ENCODE measurements around the gene ANKRD55. TPM values are rescaled to one million over a fixed set of nuclear protein-coding genes. Genes with fewer than 3 reads are reported as not detected.

ANKRD55 gene
- total RNA-seq, 1 donor from 2014 or later, result not detected

- no peaks in the 10 kb centered on the region for H3K27me3 ChIP-seq (ENCODE audit: control insufficient read depth in 3 of 3, insufficient read depth in 3 of 3, low read length in 3 of 3)
- no peak overlapping the region for H3K9ac ChIP-seq (ENCODE audit: low read depth in 1 of 3, low read length in 3 of 3)
- H3K4me3 ChIP-seq (ENCODE audit: low read length in 3 of 3), result no peak overlapping the region
- no peaks in the 10 kb centered on the region for H3K36me3 ChIP-seq (ENCODE audit: control insufficient read depth in 3 of 3, insufficient read depth in 3 of 3, low read length in 3 of 3)
- H3K4me1 ChIP-seq (ENCODE audit: control insufficient read depth in 3 of 3, insufficient read depth in 3 of 3, low read length in 3 of 3), result no peaks in the 10 kb centered on the region
- no peaks in the 10 kb centered on the region for H3K9me3 ChIP-seq (ENCODE audit: control insufficient read depth in 3 of 3, low read length in 3 of 3)
- H3K27ac ChIP-seq (ENCODE audit: low read depth, low read length), result no peak overlapping the region
These were observed 38.1 kb downstream of the ANKRD55 start for GRCh38 chr5:56195016-56195415.

- Histone ChIP-seq H3K9ac (ENCODE audit: low read depth in 1 of 3, low read length in 3 of 3) (no peak overlapping the region), H3K4me1 (ENCODE audit: control insufficient read depth in 3 of 3, insufficient read depth in 3 of 3, low read length in 3 of 3) (no peaks in the 10 kb centered on the region), H3K36me3 (ENCODE audit: control insufficient read depth in 3 of 3, insufficient read depth in 3 of 3, low read length in 3 of 3) (no peaks in the 10 kb centered on the region), H3K27ac (ENCODE audit: low read depth, low read length) (no peak overlapping the region), H3K4me3 (ENCODE audit: low read length in 3 of 3) (no peak overlapping the region), H3K27me3 (ENCODE audit: control insufficient read depth in 3 of 3, insufficient read depth in 3 of 3, low read length in 3 of 3) (no peaks in the 10 kb centered on the region), H3K9me3 (ENCODE audit: control insufficient read depth in 3 of 3, low read length in 3 of 3) (no peaks in the 10 kb centered on the region)
These were observed 40.9 kb downstream of the ANKRD55 start for GRCh38 chr5:56192246-56192645.

- Histone ChIP-seq H3K4me1 (ENCODE audit: control insufficient read depth in 3 of 3, insufficient read depth in 3 of 3, low read length in 3 of 3) (no peaks in the 10 kb centered on the region), H3K9me3 (ENCODE audit: control insufficient read depth in 3 of 3, low read length in 3 of 3) (no peaks in the 10 kb centered on the region), H3K36me3 (ENCODE audit: control insufficient read depth in 3 of 3, insufficient read depth in 3 of 3, low read length in 3 of 3) (no peaks in the 10 kb centered on the region), H3K4me3 (ENCODE audit: low read length in 3 of 3) (no peak overlapping the region), H3K9ac (ENCODE audit: low read depth in 1 of 3, low read length in 3 of 3) (no peak overlapping the region), H3K27ac (ENCODE audit: low read depth, low read length) (no peak overlapping the region), H3K27me3 (ENCODE audit: control insufficient read depth in 3 of 3, insufficient read depth in 3 of 3, low read length in 3 of 3) (no peaks in the 10 kb centered on the region)
These were observed 41.5 kb downstream of the ANKRD55 start for GRCh38 chr5:56191656-56192055.

GRCh38 chr5:56190497-56190896, 42.6 kb downstream of the ANKRD55 start:
- Histone ChIP-seq H3K4me3 (ENCODE audit: low read length in 3 of 3) (no peak overlapping the region), H3K9me3 (ENCODE audit: control insufficient read depth in 3 of 3, low read length in 3 of 3) (no peaks in the 10 kb centered on the region), H3K4me1 (ENCODE audit: control insufficient read depth in 3 of 3, insufficient read depth in 3 of 3, low read length in 3 of 3) (no peaks in the 10 kb centered on the region), H3K27ac (ENCODE audit: low read depth, low read length) (no peak overlapping the region), H3K36me3 (ENCODE audit: control insufficient read depth in 3 of 3, insufficient read depth in 3 of 3, low read length in 3 of 3) (no peaks in the 10 kb centered on the region), H3K9ac (ENCODE audit: low read depth in 1 of 3, low read length in 3 of 3) (no peak overlapping the region), H3K27me3 (ENCODE audit: control insufficient read depth in 3 of 3, insufficient read depth in 3 of 3, low read length in 3 of 3) (no peaks in the 10 kb centered on the region)

- Histone ChIP-seq H3K4me3 (ENCODE audit: low read length in 3 of 3) (no peak overlapping the region), H3K27ac (ENCODE audit: low read depth, low read length) (no peak overlapping the region), H3K9me3 (ENCODE audit: control insufficient read depth in 3 of 3, low read length in 3 of 3) (no peaks in the 10 kb centered on the region), H3K27me3 (ENCODE audit: control insufficient read depth in 3 of 3, insufficient read depth in 3 of 3, low read length in 3 of 3) (no peaks in the 10 kb centered on the region), H3K36me3 (ENCODE audit: control insufficient read depth in 3 of 3, insufficient read depth in 3 of 3, low read length in 3 of 3) (no peaks in the 10 kb centered on the region), H3K4me1 (ENCODE audit: control insufficient read depth in 3 of 3, insufficient read depth in 3 of 3, low read length in 3 of 3) (no peaks in the 10 kb centered on the region), H3K9ac (ENCODE audit: low read depth in 1 of 3, low read length in 3 of 3) (no peak overlapping the region)
These were observed 47.3 kb downstream of the ANKRD55 start for GRCh38 chr5:56185768-56186311.

- H3K4me1 ChIP-seq (ENCODE audit: control insufficient read depth in 3 of 3, insufficient read depth in 3 of 3, low read length in 3 of 3), result no peaks in the 10 kb centered on the region
- no peaks in the 10 kb centered on the region for H3K36me3 ChIP-seq (ENCODE audit: control insufficient read depth in 3 of 3, insufficient read depth in 3 of 3, low read length in 3 of 3)
- H3K4me3 ChIP-seq (ENCODE audit: low read length in 3 of 3), result no peak overlapping the region
- H3K27me3 ChIP-seq (ENCODE audit: control insufficient read depth in 3 of 3, insufficient read depth in 3 of 3, low read length in 3 of 3), result no peaks in the 10 kb centered on the region
- H3K9ac ChIP-seq (ENCODE audit: low read depth in 1 of 3, low read length in 3 of 3), result no peak overlapping the region
- H3K9me3 ChIP-seq (ENCODE audit: control insufficient read depth in 3 of 3, low read length in 3 of 3), result no peaks in the 10 kb centered on the region
- no peak overlapping the region for H3K27ac ChIP-seq (ENCODE audit: low read depth, low read length)
These were observed 49.6 kb downstream of the ANKRD55 start for GRCh38 chr5:56183506-56183905.

GRCh38 chr5:56179442-56179841, 53.7 kb downstream of the ANKRD55 start:
- Histone ChIP-seq H3K36me3 (ENCODE audit: control insufficient read depth in 3 of 3, insufficient read depth in 3 of 3, low read length in 3 of 3) (no peaks in the 10 kb centered on the region), H3K27ac (ENCODE audit: low read depth, low read length) (no peak overlapping the region), H3K27me3 (ENCODE audit: control insufficient read depth in 3 of 3, insufficient read depth in 3 of 3, low read length in 3 of 3) (no peaks in the 10 kb centered on the region)

GRCh38 chr5:56178823-56179222, 54.3 kb downstream of the ANKRD55 start:
- H3K9ac ChIP-seq (ENCODE audit: low read depth in 1 of 3, low read length in 3 of 3), result no peak overlapping the region
- no peak overlapping the region for H3K27ac ChIP-seq (ENCODE audit: low read depth, low read length)
- no peaks in the 10 kb centered on the region for H3K27me3 ChIP-seq (ENCODE audit: control insufficient read depth in 3 of 3, insufficient read depth in 3 of 3, low read length in 3 of 3)
- H3K36me3 ChIP-seq (ENCODE audit: control insufficient read depth in 3 of 3, insufficient read depth in 3 of 3, low read length in 3 of 3), result no peaks in the 10 kb centered on the region
- peaks cover 4 to 18% (median 5%) of the 10 kb centered on the region in 3 donors for H3K4me1 ChIP-seq (ENCODE audit: control insufficient read depth in 3 of 3, insufficient read depth in 3 of 3, low read length in 3 of 3)
- no peak overlapping the region for H3K4me3 ChIP-seq (ENCODE audit: low read length in 3 of 3)
- no peaks in the 10 kb centered on the region for H3K9me3 ChIP-seq (ENCODE audit: control insufficient read depth in 3 of 3, low read length in 3 of 3)

More at GRCh38 chr5:56179442-56179841, 53.7 kb downstream of the ANKRD55 start:
- peaks cover 4 to 18% (median 5%) of the 10 kb centered on the region in 3 donors for H3K4me1 ChIP-seq (ENCODE audit: control insufficient read depth in 3 of 3, insufficient read depth in 3 of 3, low read length in 3 of 3)
- no peak overlapping the region for H3K4me3 ChIP-seq (ENCODE audit: low read length in 3 of 3)
- no peak overlapping the region for H3K9ac ChIP-seq (ENCODE audit: low read depth in 1 of 3, low read length in 3 of 3)
- H3K9me3 ChIP-seq (ENCODE audit: control insufficient read depth in 3 of 3, low read length in 3 of 3), result no peaks in the 10 kb centered on the region

GRCh38 chr5:56176871-56177533, 56.1 kb downstream of the ANKRD55 start:
- peak overlapping the region; percentile 19 for H3K27ac ChIP-seq (ENCODE audit: low read depth, low read length)

GRCh38 chr5:56176155-56176798, 56.9 kb downstream of the ANKRD55 start:
- no peak overlapping the region for H3K4me3 ChIP-seq (ENCODE audit: low read length in 3 of 3)
- H3K36me3 ChIP-seq (ENCODE audit: control insufficient read depth in 3 of 3, insufficient read depth in 3 of 3, low read length in 3 of 3), result no peaks in the 10 kb centered on the region
- no peak overlapping the region for H3K9ac ChIP-seq (ENCODE audit: low read depth in 1 of 3, low read length in 3 of 3)
- no peaks in the 10 kb centered on the region for H3K27me3 ChIP-seq (ENCODE audit: control insufficient read depth in 3 of 3, insufficient read depth in 3 of 3, low read length in 3 of 3)
- H3K4me1 ChIP-seq (ENCODE audit: control insufficient read depth in 3 of 3, insufficient read depth in 3 of 3, low read length in 3 of 3), result peaks cover 4 to 21% (median 5%) of the 10 kb centered on the region in 3 donors
- no peaks in the 10 kb centered on the region for H3K9me3 ChIP-seq (ENCODE audit: control insufficient read depth in 3 of 3, low read length in 3 of 3)
- H3K27ac ChIP-seq (ENCODE audit: low read depth, low read length), result peak overlapping the region; percentile 46

More at GRCh38 chr5:56176871-56177533, 56.1 kb downstream of the ANKRD55 start:
- H3K4me1 ChIP-seq (ENCODE audit: control insufficient read depth in 3 of 3, insufficient read depth in 3 of 3, low read length in 3 of 3), result peaks cover 4 to 21% (median 5%) of the 10 kb centered on the region in 3 donors
- H3K27me3 ChIP-seq (ENCODE audit: control insufficient read depth in 3 of 3, insufficient read depth in 3 of 3, low read length in 3 of 3), result no peaks in the 10 kb centered on the region
- H3K36me3 ChIP-seq (ENCODE audit: control insufficient read depth in 3 of 3, insufficient read depth in 3 of 3, low read length in 3 of 3), result no peaks in the 10 kb centered on the region
- no peak overlapping the region for H3K9ac ChIP-seq (ENCODE audit: low read depth in 1 of 3, low read length in 3 of 3)
- no peaks in the 10 kb centered on the region for H3K9me3 ChIP-seq (ENCODE audit: control insufficient read depth in 3 of 3, low read length in 3 of 3)
- no peak overlapping the region for H3K4me3 ChIP-seq (ENCODE audit: low read length in 3 of 3)
